Measurements from ENCODE around the gene CAP2.

The CAP2 gene

DNA sequence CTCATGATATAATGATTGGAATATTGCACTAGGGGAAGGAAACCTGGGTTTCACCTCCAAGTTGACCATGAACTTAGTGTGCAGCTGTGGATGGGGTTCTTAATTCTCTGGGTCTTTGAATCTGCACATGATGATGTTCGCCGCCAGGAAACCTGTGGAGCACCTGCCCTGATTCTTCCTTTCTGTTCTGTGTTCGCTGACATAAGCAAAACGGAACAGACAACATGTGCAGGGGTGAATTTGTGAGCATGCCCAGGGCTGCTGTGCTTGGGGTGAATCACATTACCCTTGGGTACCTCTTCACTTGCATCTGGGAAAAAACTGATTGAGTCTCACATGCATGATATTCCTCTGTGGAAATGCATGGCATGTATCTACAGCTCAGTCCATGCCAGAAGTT is 48.8 kb downstream of the CAP2 start:
- DNase-seq = no peak

DNA sequence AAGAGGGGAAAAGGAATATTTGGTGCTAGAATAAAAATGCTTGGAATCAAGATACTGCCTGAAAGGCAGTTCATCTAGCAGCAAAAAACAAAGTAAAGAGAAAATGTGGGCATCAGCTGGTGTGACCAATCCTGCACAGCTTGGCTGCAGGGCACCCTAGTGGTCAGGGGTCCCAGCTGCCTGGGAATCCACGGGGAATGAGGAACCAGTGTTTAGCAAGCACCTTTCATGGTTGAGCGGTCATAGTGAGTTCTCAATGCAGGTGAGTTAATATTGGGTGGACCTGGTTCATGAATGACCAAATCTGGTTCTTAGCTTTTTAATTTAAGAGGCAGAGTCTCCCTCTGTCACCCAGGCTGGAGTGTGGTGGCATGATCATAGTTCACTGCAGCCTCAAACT is 53.3 kb downstream of the CAP2 start:
- no peak for DNase-seq

DNA sequence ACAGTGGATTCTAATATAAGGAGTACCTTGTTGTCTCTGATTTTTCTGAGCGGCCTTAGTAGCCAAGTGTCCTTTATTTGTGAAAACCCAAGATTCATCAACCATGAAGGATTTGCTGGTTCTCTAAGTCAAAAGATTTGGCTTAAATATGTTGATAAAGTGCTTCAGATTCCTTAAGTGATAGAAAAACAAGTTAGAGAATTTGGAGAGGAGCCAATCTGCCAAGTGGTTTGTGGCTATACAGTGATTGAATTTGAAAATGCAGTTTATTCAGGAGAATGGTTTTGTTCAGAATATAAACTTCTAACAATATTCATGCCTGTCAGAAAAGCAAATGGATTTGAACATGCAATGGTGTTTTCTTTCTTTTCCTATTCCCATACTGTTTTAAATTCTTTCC is 54.8 kb downstream of the CAP2 start:
- DNase-seq = no peak

DNA sequence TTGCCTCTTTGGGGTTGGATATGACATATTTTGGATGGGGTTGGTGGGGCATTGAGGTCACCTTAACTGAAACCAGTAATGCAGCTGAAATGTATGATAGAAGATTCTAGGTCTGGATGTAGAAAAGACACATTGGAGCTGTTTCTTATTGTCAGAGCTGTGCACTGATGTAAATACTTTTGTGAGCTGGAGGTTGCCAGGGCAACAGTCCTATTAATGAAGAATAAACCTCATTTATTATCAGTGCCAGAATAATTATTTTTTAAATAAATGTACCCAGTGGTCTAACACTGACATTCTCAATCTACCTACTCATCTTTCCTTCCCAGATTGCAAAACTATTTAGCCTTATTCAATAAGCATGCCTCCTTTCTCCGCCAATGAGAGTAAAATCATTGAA is 57.0 kb downstream of the CAP2 start:
- no peak for DNase-seq

DNA sequence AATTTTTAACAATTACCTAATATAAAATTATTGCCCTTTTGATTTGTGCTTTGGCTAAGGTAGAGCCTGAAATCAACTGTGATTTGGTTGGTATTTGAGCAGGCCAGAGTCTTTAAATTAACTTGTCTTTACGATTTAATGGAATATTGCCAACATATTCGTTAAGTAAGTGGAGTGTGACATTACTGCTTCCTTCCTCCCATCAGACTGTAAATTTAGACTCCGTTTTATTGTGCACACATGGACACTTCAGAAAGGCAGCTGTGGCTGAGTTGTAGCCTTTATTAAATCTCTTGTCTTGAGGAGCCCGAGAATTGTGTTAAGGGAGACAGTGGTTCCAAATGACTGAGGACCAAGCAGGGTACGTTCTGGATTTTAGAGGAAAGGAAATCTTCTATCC is 57.4 kb downstream of the CAP2 start:
- DNase-seq = no peak

DNA sequence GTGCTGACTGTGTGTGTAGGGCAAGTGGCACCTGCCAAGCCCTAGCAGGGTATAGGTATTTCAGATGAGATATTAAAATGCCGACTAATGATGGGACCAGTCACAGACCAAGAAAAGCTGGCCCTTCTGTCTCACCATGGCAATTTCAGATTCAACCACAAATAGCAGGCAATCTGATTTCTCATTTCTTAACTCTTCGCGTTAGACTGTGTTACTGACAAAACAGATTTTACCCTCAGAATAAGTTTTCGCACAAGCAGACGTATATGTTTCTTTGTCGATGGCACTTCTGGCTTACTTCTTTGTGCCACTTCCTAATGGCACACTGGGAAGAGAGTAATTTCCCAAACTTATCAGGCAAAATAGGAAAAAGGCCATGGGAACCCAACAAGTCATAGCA is 58.7 kb downstream of the CAP2 start:
- DNase-seq = no peak

DNA sequence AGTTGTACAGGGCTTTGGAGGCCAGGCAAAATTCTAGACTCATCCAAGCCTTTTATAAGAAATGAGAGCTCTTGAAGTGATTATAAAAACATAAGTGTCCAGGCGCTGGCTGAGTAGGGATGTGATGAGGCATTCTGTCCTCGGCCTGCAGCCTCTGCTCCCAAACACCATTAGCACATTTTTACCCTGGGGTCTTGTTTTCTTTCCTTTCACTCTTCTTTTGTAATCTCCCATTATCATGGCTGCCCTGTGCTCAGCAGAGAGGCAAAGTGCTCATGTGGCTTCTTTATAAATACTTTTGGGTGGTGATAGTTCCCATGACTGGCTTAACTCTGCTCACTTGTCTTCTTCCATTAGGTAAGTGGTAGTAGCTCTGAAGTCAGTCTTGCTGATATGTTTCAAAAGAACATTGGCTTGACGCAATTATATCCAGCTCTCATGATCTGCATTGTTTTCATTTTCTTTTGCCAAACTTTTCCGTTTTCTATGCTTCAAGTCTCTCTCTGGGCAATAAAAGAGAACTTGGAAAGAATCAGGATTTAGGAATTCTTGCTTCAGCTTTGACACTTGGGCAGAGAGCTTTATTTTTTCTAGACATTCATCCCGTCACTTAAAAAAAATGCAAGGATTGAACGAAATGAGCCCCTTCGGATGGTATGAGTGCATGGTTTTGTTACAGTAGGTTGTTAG is 61.1 kb downstream of the CAP2 start:
- DNase-seq = no peak

DNA sequence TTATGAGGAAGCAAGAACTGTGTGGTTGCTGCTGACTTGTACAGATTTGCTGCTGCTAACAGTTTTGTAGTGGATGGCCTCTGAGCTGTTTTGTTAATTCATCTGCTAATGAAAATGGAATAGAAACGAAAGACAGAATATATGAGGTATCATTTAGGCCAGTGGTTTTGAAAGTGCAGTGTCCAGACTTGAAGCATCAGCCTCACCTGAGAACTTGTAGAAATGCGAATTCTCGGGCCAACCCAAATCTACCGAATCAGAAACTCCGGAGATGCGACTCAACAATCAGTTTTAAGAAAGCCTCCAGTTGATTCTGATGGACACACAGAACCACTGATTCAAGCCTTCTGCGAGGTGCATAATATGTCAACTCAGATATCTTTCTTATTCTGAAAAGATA is 62.5 kb downstream of the CAP2 start:
- no peak for DNase-seq

DNA sequence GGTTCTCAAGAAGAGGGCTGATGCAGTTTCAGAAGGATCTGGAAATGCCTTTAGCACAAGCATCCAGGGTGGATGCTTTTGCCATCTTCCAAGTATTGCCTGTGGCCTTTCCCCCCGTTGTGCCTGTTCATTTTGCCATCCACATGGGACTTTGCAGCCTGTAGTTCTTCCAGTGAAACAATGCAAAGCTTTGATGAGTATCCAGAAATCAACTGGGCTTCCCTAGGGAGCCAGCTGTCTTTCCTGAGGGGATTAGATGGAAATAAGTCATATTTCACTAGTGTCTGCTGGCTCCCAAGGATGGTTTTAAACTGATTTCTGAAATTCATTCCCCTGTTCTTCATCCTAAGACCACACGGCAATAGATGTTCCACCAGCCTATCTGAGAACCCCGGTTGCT is 63.3 kb downstream of the CAP2 start:
- DNase-seq = no peak

DNA sequence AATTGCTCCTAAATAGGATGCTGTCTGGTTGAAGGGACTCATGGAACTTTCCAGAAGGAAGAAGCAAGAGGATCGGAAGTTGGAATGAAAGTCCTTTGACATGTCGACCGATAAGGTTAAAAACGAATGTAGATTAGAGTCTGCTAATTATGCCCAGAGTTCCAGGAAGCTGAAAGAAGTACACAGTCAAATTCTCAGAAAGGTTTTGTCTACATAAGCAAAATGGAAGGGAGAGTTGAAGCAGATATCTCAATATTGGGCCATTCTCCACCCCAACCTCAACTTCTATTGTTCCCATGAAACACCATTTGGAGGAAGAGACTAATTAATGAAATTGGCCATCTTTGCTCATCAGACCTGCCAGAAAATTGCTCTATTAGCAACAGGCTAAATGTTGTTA is 64.0 kb downstream of the CAP2 start:
- DNase-seq = no peak

DNA sequence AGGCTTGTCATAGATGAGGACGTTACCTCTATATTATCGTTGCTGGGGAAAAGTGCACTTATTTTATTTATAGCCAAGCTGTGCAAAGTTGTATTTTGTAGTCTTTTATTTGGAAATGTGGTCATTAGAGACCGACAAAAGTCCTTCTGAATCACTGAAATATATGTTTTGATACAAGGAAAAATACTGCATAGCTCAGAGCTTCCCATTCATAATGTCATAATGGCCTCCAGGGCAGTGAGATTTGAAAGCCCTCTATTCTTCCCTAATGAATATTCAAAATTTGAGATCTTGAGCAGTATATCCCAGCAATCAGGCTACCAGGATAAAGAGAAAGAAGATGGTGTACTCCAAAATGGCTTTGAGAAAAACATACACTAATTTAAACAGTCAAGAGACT is 64.6 kb downstream of the CAP2 start:
- DNase-seq = no peak

DNA sequence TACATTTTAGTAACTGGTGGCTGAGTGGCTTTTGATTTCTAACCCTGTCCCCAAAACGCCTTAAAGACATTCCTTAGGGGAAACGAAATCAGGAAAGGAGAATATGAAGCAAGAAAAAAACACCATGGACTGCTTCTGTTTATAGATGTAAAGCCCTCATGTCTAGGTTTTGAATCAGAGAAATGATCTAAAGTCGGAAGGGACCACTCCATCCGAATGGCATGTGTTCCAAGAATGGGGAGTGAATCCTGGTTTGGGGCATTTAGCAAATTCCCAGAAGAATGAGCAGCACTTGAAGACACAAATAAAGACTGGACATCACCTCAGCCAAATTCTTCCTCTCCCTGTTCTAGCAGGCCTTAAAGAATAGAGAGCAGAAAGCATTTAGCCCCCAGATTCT is 65.6 kb downstream of the CAP2 start:
- DNase-seq = no peak

DNA sequence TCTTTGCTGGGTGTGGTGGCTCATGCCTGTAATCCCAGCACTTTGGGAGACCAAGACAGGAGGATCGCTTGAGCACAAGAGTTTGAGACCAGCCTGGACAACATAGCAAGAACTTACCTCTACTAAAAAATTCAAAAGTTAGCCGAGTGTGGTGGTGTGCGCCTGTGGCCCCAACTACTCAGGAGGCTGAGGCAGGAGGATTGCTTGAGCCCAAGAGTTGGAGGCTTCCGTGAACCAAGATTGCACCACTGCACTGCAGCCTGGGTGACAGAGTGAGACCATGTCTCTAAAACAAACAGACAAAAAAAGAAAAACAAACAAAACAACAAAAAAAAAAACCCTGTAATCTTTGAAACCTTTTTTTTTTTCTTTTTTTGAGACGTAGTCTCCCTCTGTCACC is 67.5 kb downstream of the CAP2 start:
- DNase-seq = no peak

DNA sequence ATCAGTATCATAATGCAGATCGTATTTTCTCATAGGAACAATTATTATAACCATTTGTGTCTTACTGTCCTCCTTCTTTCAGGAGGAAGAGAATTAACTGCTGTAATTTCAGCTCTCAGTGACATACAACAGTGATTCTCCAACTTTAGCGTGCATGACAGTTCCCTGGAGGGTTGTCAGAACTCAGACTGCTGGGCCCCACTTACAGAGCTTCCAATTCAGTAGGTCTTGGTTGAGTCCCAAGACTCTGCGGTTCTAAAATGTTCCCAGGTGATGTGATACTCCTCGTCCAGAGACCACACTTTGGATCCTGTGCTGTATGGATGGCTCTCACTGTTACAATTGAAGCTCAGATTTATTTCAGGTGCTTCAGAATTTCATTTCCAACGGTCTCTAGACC is 72.8 kb downstream of the CAP2 start:
- DNase-seq = no peak

DNA sequence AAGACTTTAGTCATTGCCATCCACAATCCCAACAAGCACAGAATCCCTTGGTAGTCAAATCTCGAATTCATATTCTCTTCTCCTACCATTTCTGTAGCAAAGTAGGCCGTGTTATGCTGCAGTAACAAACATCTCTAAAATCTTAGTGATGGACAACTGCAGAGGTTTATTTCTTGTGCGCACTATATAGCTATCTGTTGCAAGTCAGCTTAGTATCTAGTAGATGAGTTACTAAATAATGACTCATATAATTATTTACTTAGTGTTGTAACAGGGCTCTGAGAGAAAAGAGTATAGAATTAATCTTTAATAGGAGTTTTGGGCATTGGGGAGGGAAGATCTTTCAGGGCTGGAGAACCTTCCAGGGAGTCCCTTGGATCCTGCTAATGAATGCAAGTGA is 73.3 kb downstream of the CAP2 start:
- DNase-seq = no peak

DNA sequence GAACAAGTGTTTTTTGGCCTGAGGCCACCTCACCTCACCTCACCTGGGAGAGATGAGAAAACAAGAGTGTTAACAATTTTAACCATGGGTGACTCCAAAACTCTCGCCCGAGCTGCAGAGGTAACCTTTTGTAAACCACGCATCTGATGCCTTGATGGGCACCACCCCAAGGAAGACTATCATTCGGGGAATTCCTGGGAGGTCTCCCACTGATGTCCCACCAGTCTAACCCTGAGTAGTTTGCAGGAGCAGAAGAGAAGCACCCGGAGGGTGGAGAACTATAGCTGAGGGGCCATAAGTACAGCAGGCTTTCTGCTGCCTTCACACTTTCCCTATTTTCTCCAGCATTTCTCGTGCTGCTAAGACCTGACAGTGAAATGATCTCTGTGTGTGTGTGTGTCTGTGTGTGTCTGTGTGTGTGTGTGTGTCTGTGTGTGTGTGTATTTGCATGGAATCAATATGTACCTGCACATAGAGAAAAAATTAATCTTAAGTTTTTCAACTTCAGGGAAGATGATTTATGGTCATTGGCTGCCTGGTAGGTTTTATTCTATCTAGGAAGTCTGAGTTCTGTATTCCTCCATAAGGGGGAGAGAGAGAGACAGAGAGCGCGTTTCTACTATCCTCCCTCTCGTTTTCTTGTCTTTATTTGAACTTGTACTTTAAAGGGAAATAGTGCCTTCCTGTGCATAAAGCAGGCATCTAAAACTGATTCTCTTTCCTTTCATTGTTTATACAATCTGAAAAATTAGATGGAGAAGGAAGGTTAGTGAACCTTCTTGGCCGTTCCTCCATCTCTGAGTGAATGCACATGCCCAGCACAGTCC is 75.8 kb downstream of the CAP2 start:
- no peak for DNase-seq

DNA sequence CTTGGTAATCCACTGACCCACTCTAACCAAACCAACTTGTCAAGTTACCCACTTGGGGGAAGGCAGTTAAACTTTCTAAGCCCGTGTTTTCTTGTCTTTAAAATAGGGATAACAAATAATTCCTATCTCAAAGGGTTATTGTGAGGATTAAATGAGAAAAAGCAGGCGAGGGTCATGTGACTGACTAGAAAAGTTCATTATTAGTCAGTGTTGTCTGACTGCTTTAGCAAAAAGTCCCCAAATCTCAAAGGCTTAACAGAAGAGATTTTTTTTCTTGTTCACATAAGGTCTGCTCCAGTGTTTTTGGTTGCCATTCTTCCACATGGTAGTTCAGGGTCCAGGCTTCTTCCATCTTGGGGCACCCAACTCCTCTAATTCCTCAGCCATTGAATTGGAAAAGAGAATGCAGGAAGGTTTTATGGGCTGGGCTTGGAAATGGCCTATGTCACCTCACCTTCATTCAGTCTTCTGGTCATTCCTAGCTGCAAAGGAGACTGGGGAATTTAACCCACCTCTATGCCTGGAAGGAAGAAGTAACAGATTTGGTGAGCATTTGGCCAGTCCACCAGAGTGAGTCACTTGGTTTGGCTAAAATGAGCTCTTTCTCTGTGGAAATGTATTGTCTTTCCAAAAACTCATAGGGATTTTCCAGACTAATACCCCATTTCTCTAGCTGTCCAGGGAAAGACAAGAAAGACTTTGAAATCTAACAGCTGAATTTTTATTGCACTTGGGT is 77.0 kb downstream of the CAP2 start:
- peak; percentile 33 for DNase-seq

DNA sequence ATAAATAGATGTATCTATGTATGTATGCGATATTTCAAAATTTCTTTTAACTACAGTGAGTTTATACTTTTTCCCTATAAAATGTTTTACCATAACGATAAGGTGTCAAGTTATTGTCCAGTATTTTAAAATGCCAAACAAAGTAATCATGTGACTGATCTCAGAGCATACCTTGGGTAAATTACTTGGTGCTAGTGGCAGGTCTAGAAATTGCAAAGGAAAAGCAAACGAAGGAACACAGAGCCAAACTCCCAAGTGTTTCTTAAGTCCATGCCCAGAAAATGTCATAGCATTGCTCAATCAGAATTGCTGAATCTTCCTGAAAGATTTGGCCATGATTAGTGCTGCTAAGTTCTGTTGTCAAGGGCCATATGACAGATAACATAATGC is 77.5 kb downstream of the CAP2 start:
- peak; percentile 62 for DNase-seq

DNA sequence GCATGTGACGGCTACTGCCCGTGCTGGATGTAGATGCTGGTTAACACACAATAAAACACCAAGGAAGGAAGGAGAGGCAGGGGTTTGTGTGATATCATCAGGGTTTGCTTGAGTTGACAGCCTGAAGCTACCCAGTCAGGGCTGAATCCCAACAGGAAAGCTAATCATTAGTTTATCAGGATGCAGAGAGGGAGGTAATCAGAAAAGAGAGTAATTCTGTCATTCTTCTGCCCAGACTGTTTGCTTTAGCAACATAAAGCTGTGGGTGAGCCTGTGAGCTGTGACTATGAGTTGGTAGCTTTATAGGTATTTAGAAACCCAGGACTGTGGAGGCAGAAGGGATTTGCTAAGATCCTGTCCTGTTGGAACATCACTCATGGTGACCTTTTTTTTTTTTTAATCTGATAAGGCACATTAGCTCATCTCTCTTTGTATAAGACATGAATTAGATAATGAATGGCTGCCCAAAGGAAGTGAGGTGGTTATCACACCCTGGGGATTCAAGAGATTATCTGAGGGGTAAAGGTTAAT is 79.3 kb downstream of the CAP2 start:
- DNase-seq = peak; percentile 37

DNA sequence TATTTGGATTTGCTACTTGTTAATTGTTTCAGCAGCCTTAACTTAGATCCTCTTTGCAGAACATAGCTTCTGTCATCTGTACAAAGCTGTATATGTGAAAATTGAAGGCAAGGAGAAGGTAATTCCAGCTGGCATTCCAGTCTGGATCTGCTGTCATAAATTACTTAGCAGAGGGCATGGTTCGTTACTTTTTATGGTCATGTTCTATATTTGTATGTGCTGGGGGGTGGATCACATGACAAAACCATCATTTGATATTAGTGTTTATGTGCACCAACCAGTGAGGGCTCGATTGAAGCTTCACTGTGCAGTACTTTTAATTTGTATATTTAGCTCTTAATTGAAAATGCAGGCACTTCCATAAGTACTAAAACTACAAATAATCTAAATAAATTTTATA is 80.2 kb downstream of the CAP2 start:
- no peak for DNase-seq

DNA sequence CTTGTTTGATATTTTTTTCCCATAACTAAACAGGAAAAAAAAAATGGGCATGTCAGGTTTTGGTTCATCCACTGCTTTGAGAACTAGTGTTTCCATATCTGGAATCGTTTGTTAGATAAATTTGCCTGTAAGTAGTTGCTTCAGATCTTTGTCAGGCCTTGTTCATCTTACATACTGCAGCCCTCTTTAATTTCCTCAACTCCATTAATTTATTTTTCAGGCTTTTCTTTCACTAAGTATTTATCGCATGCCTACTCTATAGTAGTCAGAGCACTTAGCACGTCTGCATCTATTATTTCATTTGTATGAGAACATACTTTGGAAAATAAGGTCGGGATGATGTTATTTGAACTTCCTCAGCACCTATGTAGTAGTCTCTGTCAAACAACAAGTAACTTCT is 80.9 kb downstream of the CAP2 start:
- DNase-seq = no peak

DNA sequence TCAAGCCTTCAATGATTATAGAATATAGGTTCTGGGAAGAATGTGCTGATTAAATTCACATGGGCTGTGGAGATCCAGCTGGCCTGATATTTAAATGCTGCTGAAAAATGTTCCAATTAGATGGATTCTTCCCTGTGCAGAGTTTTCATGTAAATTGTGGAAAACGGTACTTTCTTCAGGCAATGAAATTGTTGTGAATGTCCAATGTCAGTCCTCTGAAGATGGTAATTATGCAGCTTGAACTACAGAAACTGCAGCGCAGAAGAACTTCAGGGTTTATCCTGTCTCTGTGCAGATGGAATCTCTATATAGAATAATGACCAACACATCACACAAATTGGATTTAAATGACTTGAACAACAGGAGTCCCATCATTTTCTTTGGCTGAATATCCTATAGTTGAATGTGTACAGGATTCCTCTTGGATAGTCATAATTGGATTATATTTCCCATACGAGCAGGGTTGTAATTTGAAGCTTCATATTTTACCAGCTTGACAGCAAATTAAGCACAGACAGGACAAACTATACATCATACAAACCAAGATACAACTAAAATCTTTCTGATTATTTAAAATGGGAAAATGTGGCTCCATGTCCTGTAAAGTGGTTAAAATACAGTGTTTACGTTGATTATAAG is 82.3 kb downstream of the CAP2 start:
- no peak for DNase-seq

DNA sequence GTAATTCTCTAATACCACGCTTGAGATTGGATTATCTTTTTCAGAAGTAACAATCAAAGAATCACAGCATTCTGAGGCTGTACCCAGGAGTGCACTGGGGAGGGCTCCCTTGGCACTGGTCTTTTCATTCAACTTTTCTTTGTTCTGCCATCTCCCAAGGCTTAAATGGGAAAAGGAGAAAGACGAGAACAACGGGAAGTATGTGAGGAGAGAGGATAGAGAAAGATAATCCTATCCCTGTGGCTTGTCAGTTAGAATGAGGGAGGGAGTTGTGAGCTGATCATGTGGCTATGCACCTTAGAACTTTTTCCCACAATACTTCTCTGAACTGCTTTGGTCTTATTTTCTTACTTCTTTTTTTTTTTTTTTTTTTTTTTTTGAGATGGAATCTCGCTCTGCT is 83.1 kb downstream of the CAP2 start:
- DNase-seq = no peak

All from NCI-H226 (cell line).